ENCODE data around the gene PLEKHJ1.

DNA sequence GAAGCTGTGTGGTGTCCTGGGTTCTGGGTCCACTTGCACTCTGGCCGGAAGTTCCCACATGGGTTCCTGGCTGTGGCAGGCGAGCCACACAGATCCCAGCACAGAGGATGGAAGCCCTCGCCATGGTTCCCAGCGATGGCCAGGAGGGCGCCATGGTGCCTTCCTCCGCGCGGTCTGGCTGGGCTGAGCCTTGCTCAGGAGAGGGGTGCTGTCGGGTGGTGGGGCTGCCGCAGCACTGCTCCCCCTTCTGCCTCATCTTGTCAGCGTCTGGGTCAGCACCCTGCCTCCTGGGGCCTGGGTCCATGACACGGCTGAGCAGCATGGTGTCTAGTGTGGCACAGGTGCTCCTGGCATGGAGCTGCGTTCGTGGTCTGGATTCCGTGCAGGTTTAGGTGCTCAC lies 38.9 kb downstream of the PLEKHJ1 start:
- TF ChIP-seq CTCF (IDR thresholded peaks at IDR 0.05) (no peak), USF2 (CRISPR knock-in tag; IDR thresholded peaks at IDR 0.05) (no peak), NFYB (CRISPR knock-in tag; conservative IDR thresholded peaks at IDR 0.05; ENCODE audit: low read depth) (no peak), IRF2 (CRISPR knock-in tag; IDR thresholded peaks at IDR 0.05; ENCODE audit: borderline replicate concordance, low read depth) (no peak), MAX (CRISPR knock-in tag; IDR thresholded peaks at IDR 0.05) (no peak), SMAD4 (CRISPR knock-in tag; IDR thresholded peaks at IDR 0.05) (no peak)
- TF ChIP-seq, protein P1, sequence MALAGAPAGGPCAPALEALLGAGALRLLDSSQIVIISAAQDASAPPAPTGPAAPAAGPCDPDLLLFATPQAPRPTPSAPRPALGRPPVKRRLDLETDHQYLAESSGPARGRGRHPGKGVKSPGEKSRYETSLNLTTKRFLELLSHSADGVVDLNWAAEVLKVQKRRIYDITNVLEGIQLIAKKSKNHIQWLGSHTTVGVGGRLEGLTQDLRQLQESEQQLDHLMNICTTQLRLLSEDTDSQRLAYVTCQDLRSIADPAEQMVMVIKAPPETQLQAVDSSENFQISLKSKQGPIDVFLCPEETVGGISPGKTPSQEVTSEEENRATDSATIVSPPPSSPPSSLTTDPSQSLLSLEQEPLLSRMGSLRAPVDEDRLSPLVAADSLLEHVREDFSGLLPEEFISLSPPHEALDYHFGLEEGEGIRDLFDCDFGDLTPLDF (CRISPR knock-in tag; IDR thresholded peaks at IDR 0.05) = no peak
- TF ChIP-seq, protein P2, sequence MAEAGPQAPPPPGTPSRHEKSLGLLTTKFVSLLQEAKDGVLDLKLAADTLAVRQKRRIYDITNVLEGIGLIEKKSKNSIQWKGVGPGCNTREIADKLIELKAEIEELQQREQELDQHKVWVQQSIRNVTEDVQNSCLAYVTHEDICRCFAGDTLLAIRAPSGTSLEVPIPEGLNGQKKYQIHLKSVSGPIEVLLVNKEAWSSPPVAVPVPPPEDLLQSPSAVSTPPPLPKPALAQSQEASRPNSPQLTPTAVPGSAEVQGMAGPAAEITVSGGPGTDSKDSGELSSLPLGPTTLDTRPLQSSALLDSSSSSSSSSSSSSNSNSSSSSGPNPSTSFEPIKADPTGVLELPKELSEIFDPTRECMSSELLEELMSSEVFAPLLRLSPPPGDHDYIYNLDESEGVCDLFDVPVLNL (CRISPR knock-in tag; IDR thresholded peaks at IDR 0.05; ENCODE audit: borderline replicate concordance, low read depth) = no peak
- TF ChIP-seq, protein P3, sequence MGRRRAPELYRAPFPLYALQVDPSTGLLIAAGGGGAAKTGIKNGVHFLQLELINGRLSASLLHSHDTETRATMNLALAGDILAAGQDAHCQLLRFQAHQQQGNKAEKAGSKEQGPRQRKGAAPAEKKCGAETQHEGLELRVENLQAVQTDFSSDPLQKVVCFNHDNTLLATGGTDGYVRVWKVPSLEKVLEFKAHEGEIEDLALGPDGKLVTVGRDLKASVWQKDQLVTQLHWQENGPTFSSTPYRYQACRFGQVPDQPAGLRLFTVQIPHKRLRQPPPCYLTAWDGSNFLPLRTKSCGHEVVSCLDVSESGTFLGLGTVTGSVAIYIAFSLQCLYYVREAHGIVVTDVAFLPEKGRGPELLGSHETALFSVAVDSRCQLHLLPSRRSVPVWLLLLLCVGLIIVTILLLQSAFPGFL (CRISPR knock-in tag; IDR thresholded peaks at IDR 0.05; ENCODE audit: borderline replicate concordance) = no peak

All from WTC11 (cell line).